CD8-positive, alpha-beta memory T cell (primary cell): ENCODE measurements around the gene JSRP1. TPM values are rescaled to one million over a fixed set of nuclear protein-coding genes. Genes with fewer than 3 reads are reported as not detected.
"Not testable (repeated sequence)": the region's sequence is repeated elsewhere in the genome, so short reads cannot be mapped to it uniquely, and the experiment has no call there.

Source experiments
- CTCF ChIA-PET: fragments of 350-600 bp; sonication (Branson Sonifier 250); formaldehyde crosslinking; loops from one replicate; lab custom pipeline; 2021; ENCODE audit warnings: antibody characterized with exemption; lab: Charles Lee
- POLR2A ChIA-PET: fragments of 350-600 bp; sonication (Branson Sonifier 250); formaldehyde crosslinking; loops from one replicate; lab custom pipeline; 2021; ENCODE audit warnings: antibody characterized with exemption; lab: Charles Lee
- DNase-seq, 5 donors: peaks; one replicate each; pipeline versions ENCODE4 v3.0.0 to v3.0.0-alpha.2; 2020 to 2022; ENCODE audit warnings: mixed read lengths in 1 of 5
- H3K27ac ChIP-seq: one replicate; pipeline ENCODE4 v1.7.0; 2013; ENCODE audit warnings: low read depth, mild to moderate bottlenecking, low read length, moderate library complexity
- H3K27me3 ChIP-seq: 2 replicates; pipeline ENCODE4 v1.7.0; 2013; ENCODE audit warnings: low read length, mild to moderate bottlenecking; ENCODE audit not compliant: insufficient read depth, poor library complexity, severe bottlenecking
- H3K36me3 ChIP-seq: 2 replicates; pipeline ENCODE4 v1.7.0; 2013; ENCODE audit warnings: mild to moderate bottlenecking, low read length, moderate library complexity; ENCODE audit not compliant: insufficient read depth
- H3K4me1 ChIP-seq: 2 replicates; pipeline ENCODE4 v1.7.0; 2013; ENCODE audit warnings: mild to moderate bottlenecking, low read length, moderate library complexity; ENCODE audit not compliant: insufficient read depth
- H3K4me3 ChIP-seq: 2 replicates; pipeline ENCODE4 v1.7.0; 2013; ENCODE audit warnings: mild to moderate bottlenecking, low read length
- H3K9me3 ChIP-seq: 2 replicates; pipeline ENCODE4 v1.7.0; 2013; ENCODE audit warnings: mild to moderate bottlenecking, low read length
- H3K27ac Mint-ChIP-seq, 8 donors: one replicate each; pipeline ENCODE4 v1.8.0; 2020 to 2021; ENCODE audit warnings: mixed read lengths in 8 of 8, mild to moderate bottlenecking in 6 of 8, inconsistent platforms in 3 of 8, moderate library complexity in 3 of 8
- H3K27me3 Mint-ChIP-seq, 2 donors: one replicate each; pipeline ENCODE4 v1.8.0; 2020 to 2021; ENCODE audit warnings: mixed read lengths in 2 of 2, mild to moderate bottlenecking in 1 of 2, moderate library complexity in 1 of 2
- H3K36me3 Mint-ChIP-seq, 3 donors: one replicate each; pipeline ENCODE4 v1.8.0; 2020 to 2021; ENCODE audit warnings: mixed read lengths in 3 of 3, inconsistent platforms in 1 of 3, mild to moderate bottlenecking in 1 of 3
- H3K4me1 Mint-ChIP-seq, 3 donors: one replicate each; pipeline ENCODE4 v1.8.0; 2020 to 2021; ENCODE audit warnings: mixed read lengths in 3 of 3, inconsistent platforms in 1 of 3, mild to moderate bottlenecking in 1 of 3
- H3K4me3 Mint-ChIP-seq, 7 donors: one replicate each; pipeline ENCODE4 v1.8.0; 2020 to 2021; ENCODE audit warnings: mixed read lengths in 7 of 7, mild to moderate bottlenecking in 6 of 7, moderate library complexity in 4 of 7, inconsistent platforms in 2 of 7
- H3K9me3 Mint-ChIP-seq, 5 donors: one replicate each; pipeline ENCODE4 v1.8.0; 2020 to 2022; ENCODE audit warnings: mixed read lengths in 5 of 5, mild to moderate bottlenecking in 3 of 5, moderate library complexity in 2 of 5, inconsistent platforms in 1 of 5
- polyA plus RNA-seq: library from polyadenylated mRNA; unstranded; fragments of 300-500 nt; fragmentation: Illumina TruSeq; gene quantifications from one replicate; pipeline ENCODE4 v1.2.3, GENCODE V29; 2021
- total RNA-seq, 2 experiments: library from RNA; stranded (reverse); gene quantifications; one replicate each; pipeline ENCODE4 v1.2.3, GENCODE V29; 2021

JSRP1 gene
- total and polyA plus RNA-seq, 3 experiments from 2014 or later: 0.73 to 1.0 (median 0.91) TPM

DNA sequence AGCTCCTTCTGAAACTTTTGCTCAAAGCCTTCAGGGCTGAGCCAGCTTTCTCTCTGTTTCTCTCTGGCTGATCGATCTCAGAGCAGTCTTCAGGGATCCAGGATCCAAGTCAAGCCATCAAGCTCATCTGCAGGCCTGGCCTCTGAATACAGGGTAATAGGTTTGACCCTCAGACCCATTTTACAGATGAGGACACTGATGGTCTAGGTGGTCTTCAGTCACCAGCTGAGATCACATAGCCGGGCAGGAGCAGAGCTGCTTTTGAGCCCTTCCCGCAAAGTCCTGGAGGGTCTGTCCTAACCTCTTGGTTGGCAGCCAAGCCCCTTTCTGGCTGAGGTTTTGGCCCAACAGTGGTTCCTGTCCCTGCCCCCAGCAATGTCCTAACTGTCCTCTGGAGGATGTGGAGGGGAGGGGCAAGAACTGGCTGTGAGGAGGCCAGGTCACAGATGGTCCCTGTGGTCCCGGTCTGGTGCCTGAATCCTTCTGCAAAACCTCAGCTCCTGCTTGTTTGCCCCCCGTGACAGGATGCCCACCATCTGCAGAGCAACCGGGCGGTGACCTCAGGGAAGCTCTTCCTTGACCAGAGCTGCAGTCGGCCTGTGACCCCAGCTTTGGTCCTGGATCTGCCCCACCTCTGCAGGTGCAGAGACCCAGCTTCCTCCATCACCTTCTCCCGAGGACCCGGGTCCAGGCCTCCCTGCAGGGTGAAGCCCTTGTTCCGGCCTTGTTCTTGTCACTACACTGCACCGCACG lies 31.5 kb upstream of the JSRP1 start:
- Mint-ChIP-seq H3K4me3 (peak overlapping the region in 1 of 7 donors; percentile 56), H3K9me3 (no peaks in the 10 kb centered on the region), H3K27ac (peak overlapping the region in 3 of 8 donors; percentile 55 to 85 (median 77)), H3K36me3 (peaks cover 0 to 10% (median 0%) of the 10 kb centered on the region in 3 donors), H3K4me1 (peaks cover 20 to 36% (median 21%) of the 10 kb centered on the region in 3 donors), H3K27me3 (peaks cover 0 to 8% of the 10 kb centered on the region in 2 donors)
- Histone ChIP-seq H3K4me1 (peaks cover 19% of the 10 kb centered on the region), H3K4me3 (no peak overlapping the region), H3K27me3 (no peaks in the 10 kb centered on the region), H3K27ac (no peak overlapping the region), H3K36me3 (no peaks in the 10 kb centered on the region), H3K9me3 (no peaks in the 10 kb centered on the region)
- no peak for DNase-seq
- POLR2A ChIA-PET: interaction anchor here (0.6 to 1.5 kb wide), 5 partner anchors 10 to 102 kb away, joined by 3 to 9 read pairs (median 3); no protein-coding TSS in a partner anchor
- CTCF ChIA-PET: interaction anchor here (1.2 to 2.9 kb wide), 4 partner anchors 9 to 26 kb away, joined by 3 to 33 read pairs (median 5); no protein-coding TSS in a partner anchor

DNA sequence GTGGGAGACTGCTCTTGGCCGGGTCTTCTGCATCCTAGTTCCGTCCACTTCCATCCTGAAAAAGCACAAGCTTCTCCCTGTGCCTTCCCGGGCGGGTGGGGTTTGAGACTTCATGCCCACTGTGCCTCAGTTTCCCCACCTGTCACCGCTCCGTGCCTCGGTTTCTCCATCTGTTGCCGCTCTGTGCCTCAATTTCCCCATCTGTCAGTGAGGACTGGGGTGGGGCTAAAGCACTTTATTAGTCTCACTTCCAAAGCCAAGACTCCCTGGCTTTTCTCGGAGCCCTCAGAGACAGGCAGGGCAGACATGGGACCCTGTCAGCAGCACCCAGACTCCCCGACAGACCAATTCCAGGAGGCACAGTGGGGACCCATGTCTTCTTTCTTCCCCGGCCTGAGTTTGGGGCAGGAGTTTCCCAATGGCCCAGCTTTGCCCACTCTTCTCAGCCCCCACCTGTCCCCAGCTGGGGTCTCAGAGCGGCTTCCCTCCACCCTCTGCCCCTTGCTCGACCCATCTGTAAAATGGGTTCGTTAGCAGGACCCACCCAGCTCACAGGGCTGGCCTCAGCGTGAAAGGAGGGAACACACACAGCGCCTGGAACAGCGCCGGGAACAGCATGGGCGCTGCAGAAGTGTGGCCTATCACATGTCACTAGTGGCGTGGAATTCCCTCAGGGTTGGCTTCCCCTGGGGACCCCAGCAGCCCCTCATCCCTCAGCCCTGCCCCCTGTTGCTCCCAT lies 30.4 kb upstream of the JSRP1 start:
- H3K9me3 Mint-ChIP-seq: no peaks in the 10 kb centered on the region
- H3K4me1 Mint-ChIP-seq: peaks cover 25 to 43% (median 28%) of the 10 kb centered on the region in 3 donors
- no peak overlapping the region for H3K27ac Mint-ChIP-seq
- ChIA-PET CTCF (interaction anchor here (1.1 to 4.9 kb wide), 4 partner anchors 9 to 29 kb away, joined by 3 to 33 read pairs (median 14); no protein-coding TSS in a partner anchor), POLR2A (interaction anchor here (0.6 to 1.0 kb wide), 3 partner anchors 11 to 103 kb away, joined by 3 to 9 read pairs (median 3); no protein-coding TSS in a partner anchor)
- Histone ChIP-seq H3K9me3 (no peaks in the 10 kb centered on the region), H3K4me1 (peaks cover 31% of the 10 kb centered on the region), H3K27me3 (no peaks in the 10 kb centered on the region), H3K4me3 (no peak overlapping the region), H3K27ac (no peak overlapping the region), H3K36me3 (no peaks in the 10 kb centered on the region)
- H3K27me3 Mint-ChIP-seq: peaks cover 0 to 8% of the 10 kb centered on the region in 2 donors
- H3K4me3 Mint-ChIP-seq: peak overlapping the region in 1 of 7 donors; percentile 27
- H3K36me3 Mint-ChIP-seq: peaks cover 0 to 7% (median 0%) of the 10 kb centered on the region in 3 donors
- no peak for DNase-seq

DNA sequence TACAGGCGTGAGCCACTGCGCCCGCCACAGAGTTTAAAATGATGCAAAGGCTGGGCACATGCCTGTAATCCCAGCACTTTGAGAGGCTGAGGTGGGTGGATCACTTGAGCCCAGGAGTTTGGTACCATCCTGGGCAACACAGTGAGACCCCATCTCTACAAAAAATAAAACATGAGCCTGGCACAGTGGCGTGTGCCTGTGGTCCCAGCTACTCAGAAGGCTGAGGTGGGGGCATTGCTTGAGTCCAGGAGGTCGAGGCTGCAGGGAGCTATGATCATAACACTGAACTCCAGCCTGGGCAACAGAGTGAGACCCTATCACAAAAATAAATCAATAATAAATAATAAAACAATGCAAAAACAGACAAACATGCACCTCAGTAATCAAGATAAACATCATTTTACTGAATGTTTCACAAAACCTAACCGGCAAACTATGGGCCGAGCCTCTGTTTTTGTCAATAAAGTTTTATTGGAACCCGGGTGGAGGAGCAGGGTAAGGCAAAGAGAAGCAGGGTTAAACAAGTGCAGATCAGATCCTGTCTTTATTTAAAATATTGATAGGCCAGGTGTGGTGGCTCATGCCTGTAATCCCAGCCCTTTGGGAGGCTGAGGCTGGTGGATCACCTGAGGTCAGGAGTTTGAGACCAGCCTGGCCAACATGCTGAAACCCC lies 27.8 kb upstream of the JSRP1 start:
- no peak overlapping the region for H3K4me3 Mint-ChIP-seq
- no peak overlapping the region for H3K27ac ChIP-seq
- ChIA-PET POLR2A (interaction anchor here (0.7 to 1.8 kb wide), 3 partner anchors 10 to 818 kb away, joined by 3 to 8 read pairs (median 7); no protein-coding TSS in a partner anchor), CTCF (interaction anchor here (4.9 kb wide), 1 partner anchor 10 kb away, joined by 24 read pairs; no protein-coding TSS in a partner anchor)
- H3K9me3 Mint-ChIP-seq: no peaks in the 10 kb centered on the region
- DNase-seq: no peak
- H3K27ac Mint-ChIP-seq: peak overlapping the region in 3 of 8 donors; percentile 15 to 50 (median 21)
- H3K4me3 ChIP-seq: no peak overlapping the region
- peaks cover 16 to 30% (median 20%) of the 10 kb centered on the region in 3 donors for H3K4me1 Mint-ChIP-seq
- H3K4me1 ChIP-seq: peaks cover 21% of the 10 kb centered on the region
- H3K9me3 ChIP-seq: no peaks in the 10 kb centered on the region
- H3K36me3 Mint-ChIP-seq: no peaks in the 10 kb centered on the region
- H3K36me3 ChIP-seq: no peaks in the 10 kb centered on the region
- H3K27me3 ChIP-seq: no peaks in the 10 kb centered on the region
- peaks cover 0 to 6% of the 10 kb centered on the region in 2 donors for H3K27me3 Mint-ChIP-seq

DNA sequence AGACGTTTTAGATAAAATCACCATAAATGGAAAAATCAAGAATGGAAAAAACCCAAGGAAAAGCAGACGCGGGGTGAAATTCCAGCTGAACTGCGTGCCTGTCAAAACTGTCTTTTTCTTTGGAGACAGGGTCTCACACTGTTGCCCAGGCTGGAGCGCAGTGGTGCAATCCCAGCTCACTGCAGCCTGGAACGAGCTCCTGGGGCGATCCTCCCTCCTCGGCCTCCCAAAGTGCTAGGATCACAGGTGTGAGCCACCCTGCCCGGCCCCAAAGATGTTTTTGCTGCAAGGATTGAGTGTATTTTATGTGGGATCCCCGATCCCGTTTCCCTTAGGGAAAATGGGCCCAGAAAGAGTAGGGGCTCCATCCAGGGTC lies 26.6 kb upstream of the JSRP1 start:
- Histone ChIP-seq H3K4me1 (peaks cover 15% of the 10 kb centered on the region), H3K27ac (no peak overlapping the region), H3K4me3 (no peak overlapping the region), H3K27me3 (no peaks in the 10 kb centered on the region), H3K36me3 (no peaks in the 10 kb centered on the region), H3K9me3 (no peaks in the 10 kb centered on the region)
- no peak for DNase-seq
- peak overlapping the region in 6 of 7 donors; percentile 49 to 80 (median 72) for H3K4me3 Mint-ChIP-seq
- H3K36me3 Mint-ChIP-seq: no peaks in the 10 kb centered on the region
- H3K27ac Mint-ChIP-seq: peak overlapping the region in 6 of 8 donors; percentile 4 to 85 (median 80)
- ChIA-PET POLR2A (interaction anchor here (1.4 to 1.8 kb wide), 2 partner anchors 9 to 11 kb away, joined by 4 to 7 read pairs; no protein-coding TSS in a partner anchor), CTCF (interaction anchor here (4.9 kb wide), 1 partner anchor 9 kb away, joined by 24 read pairs; no protein-coding TSS in a partner anchor)
- H3K27me3 Mint-ChIP-seq: peaks cover 0 to 2% of the 10 kb centered on the region in 2 donors
- no peaks in the 10 kb centered on the region for H3K9me3 Mint-ChIP-seq
- H3K4me1 Mint-ChIP-seq: peaks cover 10 to 20% (median 12%) of the 10 kb centered on the region in 3 donors

DNA sequence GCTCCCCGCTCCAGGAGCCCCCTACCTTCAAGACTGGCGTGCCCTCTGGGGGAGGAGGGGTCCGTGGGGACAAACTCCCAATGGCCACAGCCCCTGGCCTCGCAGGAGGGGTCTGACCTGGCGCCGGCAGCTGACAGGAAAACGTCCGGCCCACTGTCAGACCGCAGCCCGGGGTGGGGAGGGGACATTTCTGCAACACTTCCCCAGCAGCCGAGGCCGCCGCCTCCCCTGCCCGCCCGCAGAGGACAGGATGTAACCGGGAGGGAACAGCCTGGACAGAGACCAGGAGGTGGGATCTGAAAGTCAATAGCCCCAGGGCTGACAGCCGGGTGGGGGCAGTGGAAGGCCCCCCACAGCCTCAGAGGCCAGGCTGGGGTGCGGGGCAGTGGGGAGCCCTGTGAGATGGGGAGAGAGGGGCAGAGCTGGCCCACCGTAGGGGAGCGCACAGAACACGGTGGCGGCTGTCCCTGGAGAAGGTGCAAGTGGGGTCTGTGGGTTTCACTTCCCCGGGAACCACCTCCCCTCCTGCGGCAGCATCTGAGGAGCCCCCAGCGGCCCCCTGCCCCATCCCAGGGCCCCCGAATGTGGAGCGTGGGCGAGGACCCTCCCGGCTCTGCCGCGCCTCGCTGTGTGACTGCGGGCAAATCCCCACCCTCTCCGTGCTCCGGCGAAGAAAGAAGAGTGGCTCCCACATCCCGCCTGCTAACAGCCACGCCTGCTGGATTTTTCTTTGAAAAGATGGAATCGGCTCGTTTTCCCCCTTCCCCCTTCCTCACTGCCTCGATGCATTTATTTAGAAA lies 26.0 kb upstream of the JSRP1 start, which contains the start of gene PEAK3:
TSS of gene PEAK3 (minus strand) at position 114 of the 800 bp plus-strand sequence. CDS start 1,244 bp downstream, outside the sequence.
- H3K27ac ChIP-seq: peak within 1 kb of the TSS; percentile 16
- peaks cover 10 to 20% (median 12%) of the 10 kb centered on the region in 3 donors for H3K4me1 Mint-ChIP-seq
- H3K9me3 Mint-ChIP-seq: no peaks in the 10 kb centered on the region
- H3K27ac Mint-ChIP-seq: peak within 1 kb of the TSS in 6 of 8 donors; percentile 4 to 85 (median 80)
- POLR2A ChIA-PET: interaction anchor here (1.0 to 1.8 kb wide), 3 partner anchors 8 to 10 kb away, joined by 3 to 7 read pairs (median 4); no protein-coding TSS in a partner anchor
- CTCF ChIA-PET: interaction anchor here (4.9 kb wide), 1 partner anchor 9 kb away, joined by 24 read pairs; no protein-coding TSS in a partner anchor
- no peaks in the 10 kb centered on the region for H3K9me3 ChIP-seq
- peak within 1 kb of the TSS in 6 of 7 donors; percentile 62 to 80 (median 72) for H3K4me3 Mint-ChIP-seq
- H3K4me3 ChIP-seq: peak within 1 kb of the TSS; percentile 22
- no peaks in the 10 kb centered on the region for H3K36me3 ChIP-seq
- peaks cover 0 to 2% of the 10 kb centered on the region in 2 donors for H3K27me3 Mint-ChIP-seq
- no peaks in the 10 kb centered on the region for H3K27me3 ChIP-seq
- H3K36me3 Mint-ChIP-seq: peaks cover 0 to 1% (median 1%) of the 10 kb centered on the region in 3 donors
- peaks cover 15% of the 10 kb centered on the region for H3K4me1 ChIP-seq
- peak in 2 of 5 donors; percentile 37 to 68 for DNase-seq

DNA sequence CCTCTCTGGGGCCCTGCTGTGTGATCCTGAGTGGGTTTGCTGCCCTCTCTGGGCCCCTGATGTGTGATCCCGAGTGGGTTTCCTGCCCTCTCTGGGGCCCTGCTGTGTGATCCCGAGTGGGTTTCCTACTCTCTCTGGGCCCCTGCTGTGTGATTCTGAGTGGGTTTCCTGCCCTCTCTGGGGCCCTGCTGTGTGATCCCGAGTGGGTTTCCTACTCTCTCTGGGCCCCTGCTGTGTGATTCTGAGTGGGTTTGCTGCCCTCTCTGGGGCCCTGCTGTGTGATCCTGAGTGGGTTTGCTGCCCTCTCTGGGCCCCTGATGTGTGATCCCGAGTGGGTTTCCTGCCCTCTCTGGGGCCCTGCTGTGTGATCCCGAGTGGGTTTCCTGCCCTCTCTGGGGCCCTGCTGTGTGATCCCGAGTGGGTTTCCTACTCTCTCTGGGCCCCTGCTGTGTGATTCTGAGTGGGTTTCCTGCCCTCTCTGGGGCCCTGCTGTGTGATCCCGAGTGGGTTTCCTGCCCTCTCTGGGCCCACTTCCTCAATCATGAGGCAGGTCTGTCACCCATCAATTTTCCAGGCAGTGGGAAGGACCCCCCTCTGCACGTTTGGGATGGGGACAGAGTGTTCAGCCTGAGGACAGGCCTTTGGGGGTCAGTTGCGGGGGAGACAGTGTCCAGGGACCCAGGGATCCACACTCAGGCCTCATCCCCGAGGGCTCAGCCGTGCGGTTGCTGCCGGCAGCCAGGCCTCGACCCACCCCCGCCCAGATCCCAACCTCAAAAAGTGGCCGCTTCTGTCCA lies 25.2 kb upstream of the JSRP1 start:
- H3K4me1 Mint-ChIP-seq: peaks cover 12 to 24% (median 14%) of the 10 kb centered on the region in 3 donors
- Histone ChIP-seq H3K27ac (peak overlapping the region; percentile 16), H3K4me1 (peaks cover 15% of the 10 kb centered on the region), H3K4me3 (peak overlapping the region; percentile 22)
- DNase-seq, H3K9me3 Mint-ChIP-seq, H3K9me3 ChIP-seq, H3K36me3 Mint-ChIP-seq, H3K36me3 ChIP-seq, H3K27me3 Mint-ChIP-seq, H3K27me3 ChIP-seq, CTCF ChIA-PET: not testable (repeated sequence)
- POLR2A ChIA-PET: interaction anchor here (1.0 to 1.4 kb wide), 2 partner anchors 9 kb away, joined by 3 to 4 read pairs; no protein-coding TSS in a partner anchor
- peak overlapping the region in 4 of 8 donors; percentile 4 to 83 (median 70) for H3K27ac Mint-ChIP-seq
- peak overlapping the region in 6 of 7 donors; percentile 44 to 68 (median 64) for H3K4me3 Mint-ChIP-seq
